DOHH2 (cell line): Measurements from ENCODE around the gene KIFBP.

Experiments used
- CTCF ChIP-seq: fragments of 200-600 bp; sonication (generic); IDR thresholded peaks from one replicate; pipeline ENCODE4 v1.5.1; 2014; ENCODE audit warnings: antibody characterized with exemption, mild to moderate bottlenecking, low read depth, low read length; ENCODE audit not compliant: poor library complexity, severe bottlenecking
- EZH2phosphoT487 ChIP-seq: fragments of 200-600 bp; sonication (generic); IDR thresholded peaks from 2 replicates; pipeline ENCODE4 v1.6.1; 2017; ENCODE audit warnings: borderline replicate concordance, mild to moderate bottlenecking, antibody characterized with exemption, low read length, moderate library complexity, mixed read lengths

GRCh38 chr10:69018613-69019012, 30.0 kb downstream of the KIFBP start:
- TF ChIP-seq CTCF: no peak
- TF ChIP-seq EZH2phosphoT487: no peak
